MM.1S (cell line): ENCODE results near the gene KRTAP4-11.

Experiments used
- EZH2 ChIP-seq: fragments of 300-600 bp; sonication (generic); optimal IDR thresholded peaks from 2 replicates; pipeline ENCODE3; 2017; ENCODE audit warnings: low read depth, mild to moderate bottlenecking, antibody characterized with exemption, low read length, mixed read lengths
- EZH2phosphoT487 ChIP-seq: fragments of 300-600 bp; sonication (generic); IDR thresholded peaks from 2 replicates; pipeline ENCODE4 v1.6.1; 2018; ENCODE audit warnings: antibody characterized with exemption, low read length
- TF ChIP-seq, protein P1 (sequence below): fragments of 300-600 bp; sonication (generic); IDR thresholded peaks from 2 replicates; pipeline ENCODE4 v1.5.1; 2016; ENCODE audit warnings: antibody characterized with exemption, low read length, mixed read lengths

- TF ChIP-seq, protein P1, sequence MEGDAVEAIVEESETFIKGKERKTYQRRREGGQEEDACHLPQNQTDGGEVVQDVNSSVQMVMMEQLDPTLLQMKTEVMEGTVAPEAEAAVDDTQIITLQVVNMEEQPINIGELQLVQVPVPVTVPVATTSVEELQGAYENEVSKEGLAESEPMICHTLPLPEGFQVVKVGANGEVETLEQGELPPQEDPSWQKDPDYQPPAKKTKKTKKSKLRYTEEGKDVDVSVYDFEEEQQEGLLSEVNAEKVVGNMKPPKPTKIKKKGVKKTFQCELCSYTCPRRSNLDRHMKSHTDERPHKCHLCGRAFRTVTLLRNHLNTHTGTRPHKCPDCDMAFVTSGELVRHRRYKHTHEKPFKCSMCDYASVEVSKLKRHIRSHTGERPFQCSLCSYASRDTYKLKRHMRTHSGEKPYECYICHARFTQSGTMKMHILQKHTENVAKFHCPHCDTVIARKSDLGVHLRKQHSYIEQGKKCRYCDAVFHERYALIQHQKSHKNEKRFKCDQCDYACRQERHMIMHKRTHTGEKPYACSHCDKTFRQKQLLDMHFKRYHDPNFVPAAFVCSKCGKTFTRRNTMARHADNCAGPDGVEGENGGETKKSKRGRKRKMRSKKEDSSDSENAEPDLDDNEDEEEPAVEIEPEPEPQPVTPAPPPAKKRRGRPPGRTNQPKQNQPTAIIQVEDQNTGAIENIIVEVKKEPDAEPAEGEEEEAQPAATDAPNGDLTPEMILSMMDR: no peak
- TF ChIP-seq EZH2: no peak
- no peak for TF ChIP-seq EZH2phosphoT487
These were observed 27.1 kb upstream of the KRTAP4-11 start for GRCh38 chr17:41145261-41145660.
